SK-N-MC (cell line): ENCODE results near the gene HPDL.

ENCODE experiments used
- DNase-seq: peaks from one replicate; pipeline ENCODE4 v3.0.0-alpha.2; 2011; ENCODE audit warnings: low read depth, low spot score
- H3K27ac ChIP-seq: fragments of 200-600 bp; sonication (generic); 2 replicates; pipeline ENCODE4 v1.5.1; 2016; ENCODE audit warnings: mixed run types
- H3K36me3 ChIP-seq: fragments of 200-600 bp; sonication (generic); 2 replicates; pipeline ENCODE4 v1.6.1; 2017; ENCODE audit warnings: antibody characterized with exemption, low read length, mixed read lengths; ENCODE audit not compliant: insufficient read depth
- H3K4me3 ChIP-seq: fragments of 200-600 bp; sonication (generic); 2 replicates; pipeline ENCODE4 v1.5.1; 2016
- H3K9ac ChIP-seq: fragments of 200-600 bp; sonication (generic); 2 replicates; pipeline ENCODE4 v1.8.0; 2017; ENCODE audit warnings: mixed run types, mixed read lengths; ENCODE audit not compliant: insufficient read length
- H3K9me3 ChIP-seq: fragments of 200-600 bp; sonication (generic); 2 replicates; pipeline ENCODE4 v1.6.1; 2017; ENCODE audit warnings: low read depth, mild to moderate bottlenecking, antibody characterized with exemption, low read length, moderate library complexity, mixed read lengths
- EZH2 ChIP-seq: fragments of 200-600 bp; sonication (generic); IDR thresholded peaks from one replicate; pipeline ENCODE4 v1.6.1; 2017; ENCODE audit warnings: antibody characterized with exemption
- FOXP2 ChIP-seq: optimal IDR thresholded peaks from 2 replicates; pipeline ENCODE3; 2011; ENCODE audit warnings: mild to moderate bottlenecking, moderate library complexity; ENCODE audit not compliant: insufficient read depth; ENCODE audit errors: extremely low read length, control extremely low read depth
- POLR2AphosphoS5 ChIP-seq: IDR thresholded peaks from 2 replicates; pipeline ENCODE4 v1.6.1; 2012; ENCODE audit warnings: mild to moderate bottlenecking, low read depth, low read length, borderline replicate concordance

The HPDL gene

GRCh38 chr1:45375104-45376090 lies 48.7 kb downstream of the HPDL start:
- Histone ChIP-seq H3K9ac (no peak overlapping the region), H3K4me3 (no peak overlapping the region), H3K27ac (no peak overlapping the region), H3K9me3 (no peaks in the 10 kb centered on the region), H3K36me3 (no peaks in the 10 kb centered on the region)
- TF ChIP-seq POLR2AphosphoS5 (no peak), FOXP2 (no peak), EZH2 (no peak)
- no peak for DNase-seq

GRCh38 chr1:45378184-45378583 lies 51.5 kb downstream of the HPDL start:
- Histone ChIP-seq H3K27ac (no peak overlapping the region), H3K4me3 (no peak overlapping the region), H3K36me3 (no peaks in the 10 kb centered on the region), H3K9ac (no peak overlapping the region), H3K9me3 (no peaks in the 10 kb centered on the region)
- TF ChIP-seq FOXP2 (no peak), EZH2 (no peak), POLR2AphosphoS5 (no peak)
- DNase-seq, result no peak
